Stimulated activated CD8-positive, alpha-beta memory T cell treated with anti-CD3 and anti-CD28 coated beads, Interleukin-12 subunit alpha, Interleukin-12 subunit beta, amount 100 ng/mL, for 24 hours (primary cell): ENCODE data around the gene USP49.
"Not testable (repeated sequence)": the region's sequence is repeated elsewhere in the genome, so short reads cannot be mapped to it uniquely, and the experiment has no call there.

ENCODE experiments used
- DNase-seq: peaks from one replicate; pipeline ENCODE4 v3.0.0-alpha.2; 2020; ENCODE audit errors: extremely low read depth

USP49 gene

DNA sequence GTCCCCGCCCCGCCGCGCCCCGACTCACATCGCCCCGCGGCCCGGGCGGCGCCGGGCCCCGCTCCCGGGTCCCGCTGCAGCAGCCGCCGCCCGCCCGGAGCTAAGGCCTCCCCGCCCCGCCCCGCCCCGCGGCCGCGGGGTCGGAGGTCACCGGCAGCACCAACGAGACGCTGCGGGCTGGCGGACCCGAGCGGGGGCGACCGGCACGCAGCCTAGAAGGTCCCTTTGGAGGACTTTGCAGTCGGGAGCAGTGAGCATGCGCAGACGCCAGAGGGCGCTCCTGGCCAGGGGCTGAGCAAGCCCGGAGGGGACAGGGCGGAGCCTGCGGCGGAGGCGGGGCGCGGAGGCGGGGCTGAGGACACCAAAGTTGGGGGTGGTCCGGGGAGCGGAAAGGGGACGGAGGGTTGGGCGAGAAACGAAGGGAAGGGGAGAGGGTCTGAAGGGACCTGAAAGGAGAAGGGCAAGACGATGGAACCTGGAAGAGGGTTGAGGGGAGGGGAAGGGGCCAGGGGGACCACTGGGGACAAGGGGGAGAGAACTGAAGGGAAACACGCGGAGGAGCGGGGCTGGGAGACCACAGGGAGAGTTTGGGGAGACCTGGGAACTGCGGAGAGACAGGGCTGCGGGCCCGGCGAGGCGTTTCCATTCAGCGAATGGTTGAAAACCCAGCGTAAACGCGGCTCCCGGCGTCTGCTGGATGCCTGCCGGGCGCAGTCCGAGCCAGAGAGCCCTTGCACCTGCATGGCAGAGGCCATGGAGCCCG lies 115.2 kb downstream of the USP49 start, which contains the start of gene FRS3:
TSS of gene FRS3 (minus strand) at position 113 of the 763 bp plus-strand sequence. CDS start 2,913 bp downstream, outside the sequence.
- DNase-seq = peak; percentile 97

GRCh38 chr6:41779336-41779735 lies 115.8 kb downstream of the USP49 start:
- DNase-seq = no peak

DNA sequence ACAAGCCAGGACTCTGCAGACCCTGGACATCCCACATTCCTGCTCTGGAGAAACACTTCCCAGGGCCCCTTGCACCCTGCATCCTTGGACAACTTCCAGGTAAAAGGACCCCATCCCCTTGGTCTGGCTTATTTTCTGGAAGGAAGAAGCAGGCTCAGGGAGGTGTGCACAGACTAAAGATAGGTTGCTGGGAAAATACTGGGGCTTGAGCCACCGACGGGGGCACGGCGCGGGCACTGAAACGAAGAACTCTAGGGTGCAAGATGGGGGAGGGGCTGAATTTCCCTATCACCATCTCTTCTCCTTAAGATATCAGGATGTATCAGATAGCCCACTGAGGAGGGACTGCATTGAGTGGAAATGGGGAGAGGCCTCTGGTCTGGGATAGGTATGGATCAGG lies 116.3 kb downstream of the USP49 start:
- no peak for DNase-seq

- no peak for DNase-seq
These were observed 117.5 kb downstream of the USP49 start for GRCh38 chr6:41777551-41778285.

DNA sequence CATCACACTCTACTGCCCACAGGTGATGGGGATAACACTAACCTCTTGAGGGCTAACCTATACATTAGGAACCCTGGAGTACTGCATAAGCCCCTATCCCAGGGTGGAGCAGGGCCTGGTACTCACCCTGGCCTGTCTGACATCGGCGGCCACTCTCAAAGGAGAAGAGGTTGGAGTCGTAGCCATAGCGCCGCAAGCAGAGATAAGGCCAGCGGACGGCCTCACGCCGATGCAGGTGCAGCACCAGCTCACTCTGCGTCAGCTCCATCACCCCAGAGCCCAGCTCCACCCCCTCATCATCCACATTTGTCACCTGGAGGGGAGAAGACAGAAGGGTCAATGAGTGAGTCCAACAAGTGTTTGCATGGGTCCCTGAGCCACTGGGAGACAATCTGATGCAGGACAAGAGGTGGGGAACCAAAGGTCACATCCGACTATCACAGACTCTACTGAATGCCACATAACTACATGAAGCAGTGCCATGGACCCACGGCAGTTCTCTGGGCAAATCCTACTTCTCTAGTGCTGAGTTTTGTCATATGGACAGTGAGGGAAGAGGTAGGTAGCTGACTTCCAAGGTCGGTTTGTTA lies 119.8 kb downstream of the USP49 start:
- DNase-seq = no peak

DNA sequence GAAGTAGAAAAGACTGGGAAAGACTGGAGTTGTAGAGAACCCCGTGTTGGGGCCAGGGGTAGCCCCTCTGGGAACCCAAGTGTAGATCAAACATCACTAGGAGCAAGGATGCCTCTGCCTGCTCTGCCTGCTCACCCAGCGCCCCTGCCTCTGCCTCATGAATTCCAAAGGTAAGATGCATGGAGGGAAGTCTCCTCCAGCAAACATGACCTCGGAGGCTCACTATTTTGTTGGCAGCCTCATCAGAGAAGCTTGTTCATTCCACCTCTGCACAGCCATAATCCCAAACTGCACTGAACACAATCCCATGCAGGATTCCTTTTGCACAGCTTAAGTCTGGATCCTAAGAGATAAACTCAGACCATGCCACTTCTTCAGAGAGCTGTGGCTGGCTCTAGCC lies 120.3 kb downstream of the USP49 start:
- no peak for DNase-seq

- DNase-seq = no peak
These were observed 123.9 kb downstream of the USP49 start for GRCh38 chr6:41771058-41771983.

DNA sequence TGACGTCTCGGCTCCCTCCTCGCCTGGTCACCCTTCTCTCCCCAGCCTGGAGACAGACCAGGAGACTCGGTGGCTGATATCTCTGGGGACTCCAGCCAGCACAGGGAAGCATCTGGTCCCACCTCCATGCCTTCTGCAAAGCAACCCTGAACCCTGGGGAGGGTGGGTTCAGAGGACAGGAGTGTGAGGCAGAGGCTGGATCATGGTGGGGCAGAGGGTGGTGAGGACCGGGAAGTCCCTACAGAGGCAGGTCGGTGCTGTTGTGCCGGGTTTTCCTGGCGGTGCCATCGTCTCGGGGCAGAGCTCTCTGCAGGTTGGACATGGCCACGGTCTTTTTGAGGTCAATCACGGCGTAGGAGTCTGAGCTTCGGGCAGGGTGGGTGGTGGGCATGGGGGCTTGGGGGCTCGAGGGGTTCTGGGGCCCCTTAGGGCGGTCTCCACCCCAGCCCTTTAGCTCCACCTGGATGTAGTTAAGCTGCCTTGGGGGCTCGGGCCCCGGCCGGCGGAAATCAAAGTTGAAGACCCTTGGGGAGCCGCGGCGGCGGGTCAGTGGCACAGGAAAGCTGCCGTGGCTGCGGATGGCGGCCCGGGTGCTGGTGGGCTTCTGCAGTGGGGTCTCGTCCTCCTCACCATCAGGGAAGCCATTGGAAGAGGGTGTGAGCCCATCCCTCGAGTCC lies 124.7 kb downstream of the USP49 start:
- DNase-seq = no peak

DNA sequence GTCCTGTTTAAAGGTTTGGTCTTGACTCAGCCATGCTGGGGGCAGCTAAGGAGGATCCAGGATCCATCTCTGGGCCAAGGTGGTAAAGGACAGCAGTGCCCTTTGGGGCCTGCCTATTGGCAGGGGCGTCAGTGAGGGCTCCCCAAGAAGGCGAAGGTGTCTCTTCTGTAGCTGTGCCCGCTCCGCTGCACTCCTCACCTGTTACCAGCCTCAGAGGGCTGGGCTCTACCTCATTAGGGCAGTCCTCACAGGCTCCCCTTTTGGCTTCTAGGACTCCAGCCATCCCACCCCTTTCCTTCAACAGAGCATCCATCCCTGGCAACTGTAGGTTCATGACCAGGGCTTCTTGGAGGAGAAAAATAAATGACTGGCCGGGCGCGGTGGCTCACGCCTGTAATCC lies 125.8 kb downstream of the USP49 start:
- DNase-seq = no peak

DNA sequence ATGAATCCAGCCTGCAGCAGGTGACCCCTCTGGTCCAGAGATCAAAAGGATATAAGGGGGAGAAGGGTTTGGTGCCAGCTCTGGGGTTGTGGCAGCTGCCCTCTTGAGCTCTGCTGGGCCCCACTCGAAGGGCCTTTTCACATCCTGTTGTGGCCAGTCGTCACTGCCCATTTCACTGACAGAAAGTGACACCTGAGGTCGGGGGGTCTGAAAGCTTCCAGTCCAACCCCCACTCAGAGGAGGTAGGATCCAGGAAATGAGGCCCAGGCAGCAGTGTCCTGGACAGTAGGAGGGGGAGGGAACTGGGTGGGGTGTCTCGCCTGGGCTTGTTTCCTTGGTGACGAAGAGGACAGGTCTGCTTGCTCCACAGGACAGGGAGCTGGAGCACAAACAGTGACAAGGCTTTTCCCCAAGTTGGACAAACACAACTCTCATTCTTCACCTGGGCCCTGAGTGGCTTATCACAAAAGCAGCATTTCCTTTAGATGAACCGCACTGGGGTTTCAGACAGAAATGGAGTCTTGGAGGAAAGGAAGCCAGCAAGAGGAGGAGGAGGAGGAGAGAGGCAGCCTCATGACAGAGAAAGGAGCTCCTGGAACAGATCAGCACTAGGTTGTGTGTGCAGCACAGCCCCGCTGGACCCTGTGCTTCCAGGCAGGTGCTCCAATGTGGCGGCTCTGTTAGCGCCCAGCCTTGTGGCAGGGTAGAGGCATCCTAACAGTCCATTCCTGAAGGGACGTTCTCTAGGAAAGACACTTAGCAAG lies 126.4 kb downstream of the USP49 start:
- DNase-seq = no peak

DNA sequence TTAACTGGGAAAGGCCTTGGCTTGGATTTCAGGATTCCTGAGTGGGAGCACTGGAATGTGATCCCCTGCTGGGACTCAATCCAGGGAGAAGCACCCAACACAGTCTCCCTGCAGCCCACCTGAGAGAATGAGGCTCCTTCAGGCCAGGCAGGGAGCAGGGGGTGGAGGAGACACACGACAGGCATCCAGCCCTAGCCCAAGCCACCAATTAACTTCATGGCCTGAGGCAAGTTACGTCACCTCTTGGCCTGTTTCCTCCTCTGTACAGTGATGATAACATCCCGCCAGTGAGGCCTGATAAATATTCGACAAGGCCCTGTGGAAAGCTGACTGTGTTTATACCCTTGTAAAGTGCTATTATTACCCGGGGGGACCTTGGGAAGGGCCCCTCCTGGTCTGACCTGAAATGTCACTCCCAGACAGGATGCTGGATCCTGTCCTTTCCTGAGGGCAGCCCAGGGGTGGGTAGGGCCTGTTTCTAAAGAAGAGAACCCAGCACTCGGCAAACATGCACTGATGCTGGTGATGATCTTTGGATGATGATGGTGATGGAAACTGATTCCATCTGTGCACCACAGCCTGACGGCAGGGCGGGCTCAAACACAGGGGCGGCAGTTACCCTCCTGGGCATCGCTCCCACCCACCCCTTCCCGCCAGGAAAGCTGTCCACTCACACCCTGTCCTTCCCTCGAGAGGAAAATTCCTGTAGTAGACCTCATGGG lies 127.9 kb downstream of the USP49 start:
- DNase-seq = no peak

GRCh38 chr6:41766043-41766664 lies 129.0 kb downstream of the USP49 start:
- not testable (repeated sequence) for DNase-seq

- no peak for DNase-seq
These were observed 131.7 kb downstream of the USP49 start for GRCh38 chr6:41763470-41763869.

DNA sequence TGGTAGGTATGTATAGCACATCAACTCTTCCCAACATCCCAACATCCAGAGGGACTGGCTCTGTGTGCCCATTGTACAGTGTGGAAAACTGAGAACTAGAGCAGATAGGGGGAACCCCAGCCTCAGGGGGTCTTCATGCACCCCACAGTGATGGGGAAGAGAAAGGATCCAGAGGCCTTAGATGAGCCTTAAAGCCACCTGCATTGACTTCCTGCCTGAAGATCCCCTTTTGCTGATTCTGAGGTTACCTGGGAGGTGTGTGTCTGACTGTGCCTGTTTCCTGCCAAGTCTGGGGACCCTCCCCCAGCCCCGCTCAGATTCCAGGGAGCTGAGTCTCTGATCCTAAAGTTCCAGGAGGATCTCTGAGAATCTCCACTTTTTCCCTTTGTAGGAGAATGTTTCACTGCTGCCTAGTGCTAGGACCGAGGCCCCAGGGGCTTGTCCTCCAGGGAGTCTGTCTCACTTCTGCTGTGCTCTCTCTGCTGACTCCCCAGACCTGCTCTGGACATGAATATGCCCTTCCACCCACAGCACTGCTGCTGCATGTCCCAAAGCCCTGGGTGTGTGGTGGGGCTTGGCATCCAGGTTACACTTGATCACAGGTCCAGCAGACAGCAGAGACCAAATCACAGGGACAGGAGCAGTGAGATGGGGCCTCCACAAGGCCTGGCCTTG lies 135.1 kb downstream of the USP49 start:
- no peak for DNase-seq

DNA sequence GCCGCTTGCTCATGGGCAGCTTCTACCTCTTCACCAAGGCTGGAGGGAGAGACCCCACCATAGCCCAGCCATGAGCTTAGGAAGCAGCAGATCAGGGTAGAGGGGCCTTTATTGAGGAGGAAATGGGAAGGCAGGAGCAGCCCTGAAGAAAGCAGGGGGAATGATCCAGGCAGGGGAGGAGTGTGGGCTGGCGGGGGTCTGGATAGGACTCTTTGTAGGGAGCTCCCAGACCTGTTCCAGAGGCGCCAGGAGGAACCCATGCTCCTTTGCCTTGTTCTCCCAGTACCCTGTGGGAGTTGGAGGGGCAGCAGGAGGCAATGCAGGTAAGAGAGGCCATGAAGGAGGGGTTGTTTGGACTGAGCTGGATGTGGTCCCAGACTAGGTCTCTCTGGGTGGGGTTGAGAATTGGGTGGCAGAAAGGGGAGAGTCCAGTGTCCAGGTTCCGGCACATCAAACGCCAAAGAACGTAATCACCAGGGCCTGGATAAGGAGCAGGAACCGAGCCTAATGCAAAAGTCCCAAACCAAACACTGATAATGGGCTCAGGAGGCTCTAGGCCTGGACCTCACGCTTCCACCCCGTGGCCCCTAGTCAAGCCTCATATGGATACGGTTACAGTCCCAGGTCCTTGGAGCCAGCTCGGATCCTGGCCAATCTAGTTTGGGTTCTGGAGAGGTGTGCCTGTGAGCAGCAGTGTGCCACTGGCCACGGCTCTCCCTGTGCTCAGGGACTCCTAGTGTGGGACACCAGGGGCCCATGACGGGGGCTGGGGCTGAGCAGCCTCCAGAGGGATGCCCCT lies 135.9 kb downstream of the USP49 start:
- no peak for DNase-seq

DNA sequence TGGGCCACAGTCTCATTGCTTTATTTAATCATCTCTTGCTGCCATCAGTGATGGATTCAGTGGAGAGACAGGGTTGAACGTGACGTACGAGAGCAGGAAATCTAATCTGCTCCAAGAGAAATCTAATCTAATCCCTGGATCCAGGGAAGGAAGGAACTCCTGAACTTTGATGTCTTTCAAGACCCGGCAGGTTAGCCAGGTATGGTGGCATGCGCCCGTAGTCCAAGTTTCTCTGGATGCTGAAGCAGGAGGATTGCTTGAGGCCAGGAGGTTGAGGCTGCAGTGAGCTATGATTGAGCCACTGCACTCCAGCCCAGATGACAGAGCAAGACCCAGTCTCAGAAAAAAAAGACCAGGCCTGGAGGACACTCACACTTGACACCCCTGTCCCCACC lies 136.5 kb downstream of the USP49 start:
- no peak for DNase-seq

DNA sequence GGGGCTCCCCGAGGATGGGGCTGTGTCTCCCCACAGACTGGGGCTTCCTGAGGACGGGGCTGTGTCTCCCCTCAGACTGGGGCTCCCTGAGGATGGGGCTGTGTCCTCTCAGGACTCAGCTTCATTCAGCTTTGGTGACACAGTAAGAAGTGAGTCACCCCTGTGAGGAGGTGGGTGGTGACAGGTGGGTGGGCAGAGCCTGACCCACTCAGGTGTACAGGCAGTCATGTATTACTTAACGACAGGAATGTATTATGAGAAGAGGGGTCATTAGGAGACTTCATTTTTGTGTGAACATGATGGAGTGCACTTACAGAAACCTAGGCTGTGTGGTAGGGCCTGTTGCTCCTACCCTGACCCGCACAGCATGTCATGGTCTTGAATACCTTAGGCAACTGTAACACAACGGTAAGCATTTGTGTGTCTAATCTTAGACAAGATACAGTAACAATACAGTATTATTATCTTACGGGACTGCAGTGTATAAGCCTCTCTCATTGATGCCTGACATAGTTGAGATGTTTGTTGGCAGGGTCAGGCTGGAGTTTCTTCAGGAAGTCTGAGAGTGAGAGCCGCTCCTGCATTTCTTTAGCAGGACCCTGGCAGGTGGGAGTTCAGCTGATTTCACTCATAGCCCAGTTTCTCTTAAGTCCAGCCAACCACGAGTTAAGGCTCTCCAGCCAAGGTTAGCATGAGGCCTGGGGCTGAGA lies 137.1 kb downstream of the USP49 start:
- no peak for DNase-seq
